ENCODE measurements around the gene ZNF146. TPM values are rescaled to one million over a fixed set of nuclear protein-coding genes. Genes with fewer than 3 reads are reported as not detected.
"Not testable (repeated sequence)": the region's sequence is repeated elsewhere in the genome, so short reads cannot be mapped to it uniquely, and the experiment has no call there.

The ZNF146 gene
- total RNA-seq: 126 to 132 TPM (median 131 TPM) in 3 replicates

DNA sequence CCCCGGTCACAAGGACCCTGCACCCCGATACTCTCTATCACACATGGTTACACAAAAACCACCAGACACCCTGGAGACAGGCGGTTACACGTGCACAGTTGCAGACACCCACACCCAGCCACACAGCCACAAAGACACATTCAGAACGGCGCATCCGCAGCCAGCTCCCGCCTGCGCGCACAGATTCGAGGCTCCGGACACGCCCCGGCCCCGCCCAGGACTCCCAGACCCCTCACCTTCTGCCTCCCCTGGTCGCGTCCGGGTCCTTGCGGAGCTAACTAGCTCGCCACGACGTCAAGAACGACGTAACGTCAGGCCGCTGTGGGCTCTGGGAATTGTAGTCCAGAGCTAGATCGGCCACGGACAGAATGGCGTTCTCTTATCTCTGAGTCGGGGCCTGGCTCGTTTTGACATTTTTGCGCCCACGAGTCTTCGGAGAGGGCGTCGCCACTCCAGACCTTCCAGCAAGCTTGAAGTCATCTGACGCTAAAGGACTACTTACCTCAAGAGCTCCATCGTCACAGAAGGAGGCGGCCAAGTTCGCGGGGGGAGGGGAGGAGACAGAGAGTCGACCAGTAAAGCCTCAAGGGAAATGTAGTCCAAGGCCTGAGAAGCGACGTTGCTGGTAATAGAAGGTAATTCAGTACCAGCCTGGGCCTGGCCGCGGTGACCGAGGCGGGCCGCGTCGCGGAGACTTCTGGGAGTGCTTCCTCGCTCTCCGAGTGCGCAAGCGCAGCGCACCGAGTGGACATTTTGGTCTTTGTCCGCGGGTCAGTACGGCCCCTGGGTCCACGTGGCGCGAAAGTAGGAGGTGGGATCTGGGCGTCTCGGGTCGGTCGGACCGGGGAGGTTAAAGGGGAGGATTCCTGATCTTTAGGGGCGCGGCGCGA lies at the start of gene ZNF146, which contains the start of gene ZNF565:
Gene ZNF146, plus strand, starts transcription at position 721 of the 890 bp plus-strand sequence. CDS start 21,335 bp downstream, outside the sequence.
Gene ZNF565, minus strand, starts transcription at position 280 of the 890 bp plus-strand sequence. CDS start 12,680 bp downstream, outside the sequence.
- no peak within 1 kb of the TSS for H3K4me3 Mint-ChIP-seq
- no peak within 1 kb of the TSS for H3K27ac Mint-ChIP-seq
- H3K36me3 Mint-ChIP-seq: peaks cover 10% of the 10 kb centered on the region
- H3K27me3 Mint-ChIP-seq (ENCODE audit: low read depth): no peaks in the 10 kb centered on the region
- H3K9me3 Mint-ChIP-seq: no peaks in the 10 kb centered on the region
- DNase-seq (ENCODE audit: low spot score in 2 of 2, unreplicated experiment in 2 of 2): peak; percentile 88 to 94
- TF ChIP-seq, protein P1, sequence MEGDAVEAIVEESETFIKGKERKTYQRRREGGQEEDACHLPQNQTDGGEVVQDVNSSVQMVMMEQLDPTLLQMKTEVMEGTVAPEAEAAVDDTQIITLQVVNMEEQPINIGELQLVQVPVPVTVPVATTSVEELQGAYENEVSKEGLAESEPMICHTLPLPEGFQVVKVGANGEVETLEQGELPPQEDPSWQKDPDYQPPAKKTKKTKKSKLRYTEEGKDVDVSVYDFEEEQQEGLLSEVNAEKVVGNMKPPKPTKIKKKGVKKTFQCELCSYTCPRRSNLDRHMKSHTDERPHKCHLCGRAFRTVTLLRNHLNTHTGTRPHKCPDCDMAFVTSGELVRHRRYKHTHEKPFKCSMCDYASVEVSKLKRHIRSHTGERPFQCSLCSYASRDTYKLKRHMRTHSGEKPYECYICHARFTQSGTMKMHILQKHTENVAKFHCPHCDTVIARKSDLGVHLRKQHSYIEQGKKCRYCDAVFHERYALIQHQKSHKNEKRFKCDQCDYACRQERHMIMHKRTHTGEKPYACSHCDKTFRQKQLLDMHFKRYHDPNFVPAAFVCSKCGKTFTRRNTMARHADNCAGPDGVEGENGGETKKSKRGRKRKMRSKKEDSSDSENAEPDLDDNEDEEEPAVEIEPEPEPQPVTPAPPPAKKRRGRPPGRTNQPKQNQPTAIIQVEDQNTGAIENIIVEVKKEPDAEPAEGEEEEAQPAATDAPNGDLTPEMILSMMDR (IDR thresholded peaks at IDR 0.05; ENCODE audit: unreplicated experiment): no peak
- H3K4me1 Mint-ChIP-seq: peaks cover 17% of the 10 kb centered on the region

DNA sequence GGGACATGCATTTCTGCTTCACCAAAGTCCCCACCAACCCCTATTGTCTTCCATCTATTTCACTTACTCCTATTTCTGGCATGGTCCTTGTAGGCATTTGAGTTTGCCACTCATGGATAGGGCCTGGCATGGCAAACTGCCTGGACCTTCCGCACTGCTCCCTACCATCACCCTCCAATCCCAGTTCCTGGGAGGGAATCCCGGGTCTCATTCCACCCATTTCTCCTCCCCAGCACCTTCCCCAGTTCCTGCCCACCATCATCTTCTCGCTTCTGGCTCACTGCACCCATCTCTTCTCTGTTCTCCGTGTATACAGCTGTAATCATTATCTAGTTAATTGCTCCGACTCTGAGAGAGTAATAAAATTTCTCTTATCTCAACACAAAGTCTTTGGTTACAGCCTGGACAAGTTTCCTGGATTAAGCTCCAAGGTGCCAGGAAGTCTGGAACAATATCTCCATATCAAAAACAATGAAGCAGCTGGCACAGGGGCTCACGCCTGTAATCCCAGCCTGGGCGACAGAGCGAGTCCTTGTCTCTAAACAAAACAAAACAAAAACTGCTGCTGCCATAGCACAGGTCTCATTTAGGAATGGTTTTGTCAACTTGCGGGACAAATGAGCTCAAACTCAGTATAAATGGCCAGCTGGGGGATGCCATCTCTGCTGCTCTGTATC lies 45.7 kb upstream of the ZNF146 start:
- H3K9me3 Mint-ChIP-seq: no peaks in the 10 kb centered on the region
- no peak overlapping the region for H3K4me3 Mint-ChIP-seq
- H3K36me3 Mint-ChIP-seq: peaks cover 4% of the 10 kb centered on the region
- DNase-seq (ENCODE audit: low spot score in 2 of 2, unreplicated experiment in 2 of 2): no peak
- H3K27ac Mint-ChIP-seq: peak overlapping the region; percentile 9
- no peaks in the 10 kb centered on the region for H3K27me3 Mint-ChIP-seq (ENCODE audit: low read depth)
- TF ChIP-seq, protein P1 (IDR thresholded peaks at IDR 0.05; ENCODE audit: unreplicated experiment): no peak
- peaks cover 12% of the 10 kb centered on the region for H3K4me1 Mint-ChIP-seq

DNA sequence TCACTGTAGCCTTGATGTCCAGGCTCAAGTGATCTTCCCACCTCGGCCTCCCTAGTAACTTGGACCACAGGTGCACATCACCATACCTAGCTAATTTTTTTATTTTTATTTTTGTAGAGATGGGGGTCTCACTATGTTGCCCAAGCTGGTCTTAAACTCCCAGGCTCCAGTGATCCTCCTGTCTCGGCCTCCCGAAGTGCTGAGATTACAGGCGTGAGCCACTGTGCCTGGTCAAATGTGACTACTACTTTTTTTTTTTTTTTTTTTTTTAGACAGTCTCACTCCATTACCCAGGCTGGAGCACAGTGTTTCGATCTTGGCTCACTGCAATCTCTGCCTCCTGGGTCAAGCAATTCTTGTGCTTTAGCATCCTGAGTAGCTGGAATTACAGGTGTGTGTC lies 42.1 kb upstream of the ZNF146 start:
- Mint-ChIP-seq H3K4me3 (no peak overlapping the region), H3K36me3 (peaks cover 6% of the 10 kb centered on the region), H3K27me3 (ENCODE audit: low read depth) (no peaks in the 10 kb centered on the region), H3K27ac (no peak overlapping the region), H3K4me1 (peaks cover 12% of the 10 kb centered on the region), H3K9me3 (peaks cover 7% of the 10 kb centered on the region)
- no peak for DNase-seq (ENCODE audit: low spot score in 2 of 2, unreplicated experiment in 2 of 2)
- TF ChIP-seq, protein P1 (IDR thresholded peaks at IDR 0.05; ENCODE audit: unreplicated experiment): no peak

GRCh38 chr19:36173846-36174245 lies 41.1 kb upstream of the ZNF146 start:
- H3K9me3 Mint-ChIP-seq; H3K36me3 Mint-ChIP-seq; H3K27me3 Mint-ChIP-seq (ENCODE audit: low read depth); H3K4me3 Mint-ChIP-seq; H3K27ac Mint-ChIP-seq; DNase-seq (ENCODE audit: low spot score in 2 of 2, unreplicated experiment in 2 of 2): not testable (repeated sequence)
- H3K4me1 Mint-ChIP-seq: peaks cover 12% of the 10 kb centered on the region

GRCh38 chr19:36179077-36179476 lies 35.8 kb upstream of the ZNF146 start:
- H3K27me3 Mint-ChIP-seq (ENCODE audit: low read depth); H3K4me3 Mint-ChIP-seq; H3K9me3 Mint-ChIP-seq; H3K27ac Mint-ChIP-seq; DNase-seq (ENCODE audit: low spot score in 2 of 2, unreplicated experiment in 2 of 2): not testable (repeated sequence)
- peaks cover 13% of the 10 kb centered on the region for H3K36me3 Mint-ChIP-seq
- peaks cover 12% of the 10 kb centered on the region for H3K4me1 Mint-ChIP-seq

DNA sequence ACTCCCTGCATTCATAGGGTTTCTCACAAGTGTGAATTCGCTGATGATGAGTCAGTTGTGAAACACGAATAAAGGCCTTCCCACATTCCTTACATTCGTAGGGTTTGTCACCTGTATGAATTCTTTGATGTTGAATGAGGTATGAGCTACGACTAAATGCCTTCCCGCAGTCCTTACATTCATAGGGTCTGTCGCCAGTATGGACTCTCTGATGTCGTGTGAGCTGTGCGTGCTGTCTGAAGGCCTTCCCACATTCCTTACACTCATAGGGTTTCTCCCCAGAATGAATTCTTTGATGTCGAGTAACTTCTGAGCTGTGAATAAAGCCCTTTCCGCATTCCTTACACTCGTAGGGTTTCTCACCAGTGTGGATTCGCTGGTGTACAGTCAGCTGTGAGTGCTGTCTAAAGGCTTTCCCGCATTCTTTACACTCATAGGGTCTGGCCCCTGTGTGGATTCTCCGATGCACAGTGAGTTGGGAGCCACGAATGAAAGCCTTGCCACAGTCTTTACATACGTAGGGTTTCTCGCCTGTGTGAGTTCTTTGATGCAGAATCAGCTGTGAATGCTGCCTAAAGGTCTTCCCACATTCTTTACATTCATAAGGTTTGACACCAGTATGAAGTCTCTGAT lies 32.2 kb upstream of the ZNF146 start:
- peak overlapping the region; percentile 91 for H3K27ac Mint-ChIP-seq
- TF ChIP-seq, protein P1 (IDR thresholded peaks at IDR 0.05; ENCODE audit: unreplicated experiment): no peak
- DNase-seq (ENCODE audit: low spot score in 2 of 2, unreplicated experiment in 2 of 2): no peak
- H3K4me3 Mint-ChIP-seq: no peak overlapping the region
- H3K36me3 Mint-ChIP-seq: peaks cover 8% of the 10 kb centered on the region
- peaks cover 12% of the 10 kb centered on the region for H3K4me1 Mint-ChIP-seq
- no peaks in the 10 kb centered on the region for H3K9me3 Mint-ChIP-seq
- H3K27me3 Mint-ChIP-seq (ENCODE audit: low read depth): no peaks in the 10 kb centered on the region
